HG02759 (cell line): ENCODE measurements around the gene EGFLAM.

Experiments
- ATAC-seq: cut with Tn5 transposase; IDR thresholded peaks from one replicate; pipeline ENCODE4 v1.9.1; 2021; ENCODE audit warnings: mild to moderate bottlenecking, moderate library complexity; ENCODE audit not compliant: unreplicated experiment

Gene EGFLAM

GRCh38 chr5:38467353-38468040 lies 209.1 kb downstream of the EGFLAM start:
- ATAC-seq, result no peak

DNA sequence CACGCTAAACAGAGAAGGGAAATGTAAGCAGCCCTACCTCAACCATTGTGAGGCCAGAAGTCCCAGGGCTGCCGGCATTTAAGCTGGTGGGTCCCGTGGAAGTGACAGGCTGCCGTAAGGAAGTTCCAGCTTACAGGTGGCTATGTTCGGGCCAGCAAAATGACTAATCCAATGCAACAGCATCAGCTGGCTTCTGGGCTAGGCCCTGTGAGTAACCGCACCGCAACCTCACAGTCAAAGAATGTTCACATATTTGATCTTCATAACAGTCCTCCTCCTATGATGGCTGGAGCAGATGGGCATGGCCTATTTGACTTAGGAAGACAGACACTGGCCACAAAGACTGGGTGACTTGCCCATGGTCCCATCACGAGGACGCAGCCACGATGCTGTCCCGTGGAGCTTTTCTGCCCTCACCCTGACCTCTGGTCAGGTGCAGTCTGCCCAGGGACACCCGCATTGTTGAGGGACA lies 209.9 kb downstream of the EGFLAM start:
- no peak for ATAC-seq

DNA sequence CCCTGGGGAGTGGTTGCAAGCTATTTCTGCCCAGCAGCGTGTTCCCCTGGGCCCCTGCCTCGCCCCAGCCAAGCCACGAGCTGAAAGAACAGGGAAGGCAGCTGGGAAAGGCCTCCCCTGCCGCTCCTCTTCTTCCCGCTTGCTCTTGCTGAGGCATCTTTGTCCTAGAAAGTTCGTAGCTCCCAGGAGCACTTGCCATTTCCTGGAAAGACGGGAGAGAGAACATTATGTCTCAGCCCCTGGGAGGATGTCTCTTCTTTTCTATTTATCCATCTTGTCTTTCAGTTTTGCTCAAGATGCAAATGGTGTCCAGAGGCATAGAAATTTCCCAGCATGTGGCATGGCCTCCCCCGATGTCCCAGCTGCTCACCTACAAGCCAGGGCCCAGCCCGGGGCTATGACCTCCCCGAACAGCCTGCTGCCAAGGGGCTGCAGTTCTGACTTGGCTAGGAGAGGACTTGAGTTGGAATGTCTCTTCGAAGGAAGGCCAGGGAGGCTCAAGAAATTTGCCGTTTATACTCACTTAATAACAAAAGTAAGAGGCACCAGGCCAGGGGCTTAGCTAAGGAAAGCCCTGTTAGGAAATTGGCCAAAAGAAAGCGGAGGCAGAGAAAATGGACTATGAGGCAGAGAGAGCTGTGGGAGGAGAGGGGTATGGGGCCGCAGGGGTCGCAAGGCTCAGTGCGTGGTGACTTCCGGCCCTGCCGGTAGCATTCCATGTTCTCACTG lies 210.8 kb downstream of the EGFLAM start:
- no peak for ATAC-seq

- ATAC-seq, result no peak
Measured at GRCh38 chr5:38469707-38470267, 211.4 kb downstream of the EGFLAM start.

DNA sequence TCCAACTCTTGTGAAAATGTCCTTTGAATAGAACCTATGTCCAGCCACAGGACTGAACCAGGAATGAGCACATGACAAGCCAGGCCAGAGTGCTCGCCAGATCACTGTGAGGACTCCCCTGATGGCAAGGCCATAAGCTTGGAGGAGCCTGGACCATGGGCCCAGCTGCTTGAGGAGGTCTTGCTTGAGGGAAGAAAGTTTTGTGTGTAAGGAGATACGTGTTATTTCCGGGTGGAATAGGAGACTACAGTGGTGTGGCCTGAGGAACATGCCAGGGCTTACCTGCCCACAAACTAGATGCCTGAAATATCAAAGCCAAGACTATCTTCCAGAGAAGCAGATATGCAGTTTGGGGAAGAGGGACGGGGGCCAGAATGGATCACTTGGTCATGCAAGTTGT lies 213.3 kb downstream of the EGFLAM start:
- ATAC-seq, result no peak

DNA sequence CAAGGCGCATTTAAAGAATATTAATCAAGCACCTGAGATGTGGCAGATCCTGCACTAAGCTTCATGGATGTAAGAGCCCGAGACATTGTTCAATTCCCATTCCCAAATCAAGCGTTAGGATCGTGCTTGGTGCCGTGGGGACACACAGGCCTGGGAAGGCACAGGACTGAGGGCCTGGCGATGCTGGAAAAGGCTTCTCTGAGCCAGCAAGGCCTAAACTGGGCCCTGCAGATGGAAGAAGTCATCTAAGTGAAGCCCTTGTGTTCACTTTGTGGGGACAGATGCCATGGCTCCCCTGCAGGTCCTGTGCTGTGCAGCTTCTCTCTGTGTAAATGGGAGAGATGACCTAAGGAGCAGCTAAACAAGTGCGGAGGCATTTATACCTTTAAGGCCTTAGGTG lies 214.2 kb downstream of the EGFLAM start:
- no peak for ATAC-seq

GRCh38 chr5:38473008-38473407 lies 214.6 kb downstream of the EGFLAM start:
- ATAC-seq, result no peak

DNA sequence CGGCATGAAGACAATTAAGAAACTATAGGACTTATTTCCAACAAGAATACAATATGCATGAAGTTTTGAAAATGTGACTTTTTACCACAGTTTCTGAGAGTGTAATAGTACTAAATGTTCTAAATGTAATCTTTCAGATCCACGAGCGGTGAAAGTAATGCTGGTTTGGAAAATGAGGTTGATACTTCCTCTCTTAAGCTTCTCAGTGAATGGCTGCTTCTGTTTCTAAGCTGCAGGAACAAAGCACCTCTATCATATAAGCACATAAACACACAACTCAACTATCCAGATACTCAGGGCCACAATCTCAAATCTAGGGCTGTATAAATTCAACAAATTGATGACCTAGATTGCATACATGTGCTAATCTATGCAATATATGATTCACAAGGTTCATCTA lies 219.8 kb downstream of the EGFLAM start:
- ATAC-seq, result no peak

DNA sequence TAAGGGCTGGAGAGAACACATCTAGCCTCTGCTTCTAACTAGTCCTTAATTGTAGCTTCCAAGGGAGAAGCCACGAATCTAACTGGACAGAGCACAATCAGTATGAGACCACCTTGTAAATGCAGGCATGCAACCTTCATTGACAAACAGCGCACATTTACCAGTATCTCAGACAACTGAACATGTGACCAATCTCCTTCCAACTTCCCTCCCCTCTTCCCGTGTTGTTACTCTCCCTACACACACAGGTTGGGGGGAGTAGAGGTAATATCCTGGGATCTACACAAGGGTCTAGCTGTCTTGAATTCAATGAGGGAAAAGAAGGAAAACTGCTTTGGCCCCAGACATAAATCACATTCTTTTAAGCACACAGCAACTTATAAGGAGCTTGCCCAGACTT lies 220.5 kb downstream of the EGFLAM start:
- no peak for ATAC-seq

DNA sequence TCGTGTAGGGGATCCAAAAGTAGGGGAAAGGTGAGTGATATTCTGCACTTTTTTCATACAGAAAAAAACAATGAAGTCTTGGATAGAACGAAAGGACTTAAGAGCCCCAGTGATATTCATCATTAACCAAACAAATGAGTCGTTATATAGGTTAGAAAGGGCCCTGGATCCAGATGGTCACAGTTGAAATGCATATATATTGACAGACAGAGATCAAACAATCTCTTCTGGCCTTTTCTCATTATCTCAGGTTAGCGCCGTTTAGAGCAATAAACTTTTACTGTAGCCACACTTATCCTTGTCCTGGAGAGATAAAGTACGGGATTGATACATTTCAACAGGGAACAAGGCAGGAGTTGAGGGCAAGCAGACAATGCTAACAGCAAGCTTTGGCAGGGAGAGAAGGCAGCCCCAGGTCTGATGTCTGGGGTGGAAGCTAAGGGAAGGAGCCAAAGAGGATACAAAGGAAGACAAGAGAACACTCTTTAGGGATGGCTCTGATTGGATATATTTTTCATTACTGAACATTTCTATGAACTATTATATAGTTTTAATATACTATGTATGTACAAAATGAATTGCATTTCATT lies 221.1 kb downstream of the EGFLAM start:
- ATAC-seq, result no peak

- no peak for ATAC-seq
Measured at GRCh38 chr5:38483805-38484398, 225.5 kb downstream of the EGFLAM start.

DNA sequence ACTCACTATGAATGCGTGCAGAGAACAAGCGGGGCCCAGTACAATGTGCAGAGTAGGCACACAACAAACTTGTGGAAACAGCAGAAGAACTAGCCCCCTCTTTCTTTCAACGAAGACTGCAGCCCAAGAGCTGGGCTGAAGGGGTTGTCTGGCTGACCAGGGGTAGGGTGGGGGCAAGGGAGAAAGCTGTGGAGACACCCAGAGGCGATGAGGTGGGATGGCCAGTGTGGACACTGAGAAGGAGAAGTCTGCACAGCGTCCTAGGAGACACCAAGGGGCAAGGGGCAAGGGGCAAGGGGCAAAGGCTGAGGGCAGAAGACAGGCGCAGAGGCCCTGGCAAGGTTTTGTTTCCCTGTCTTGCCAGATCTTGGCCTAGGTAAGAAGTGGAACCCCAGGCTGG lies 235.8 kb downstream of the EGFLAM start:
- no peak for ATAC-seq

- no peak for ATAC-seq
Measured at GRCh38 chr5:38494763-38495162, 236.4 kb downstream of the EGFLAM start.

DNA sequence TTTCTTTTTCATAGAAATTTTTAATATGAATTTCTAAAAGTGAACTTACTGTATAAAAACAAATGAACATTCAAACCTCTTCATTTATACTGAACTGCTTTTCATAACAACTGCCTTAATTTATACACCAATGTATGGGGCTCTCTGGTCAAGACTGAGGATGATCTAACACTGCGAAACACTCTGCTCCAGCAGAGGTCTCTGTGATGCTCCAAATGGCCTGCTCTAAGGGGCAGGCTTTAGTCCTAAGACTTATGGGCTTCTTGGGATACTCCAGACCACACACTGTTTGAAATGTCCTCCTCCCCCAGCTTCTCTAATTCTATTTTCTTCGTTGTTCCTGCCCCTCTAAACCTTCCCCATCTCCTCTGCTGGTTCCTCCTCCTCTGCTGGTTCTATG lies 239.6 kb downstream of the EGFLAM start:
- no peak for ATAC-seq

- ATAC-seq, result no peak
Measured at GRCh38 chr5:38500573-38501260, 242.4 kb downstream of the EGFLAM start.

GRCh38 chr5:38506302-38506701 lies 247.9 kb downstream of the EGFLAM start:
- no peak for ATAC-seq

DNA sequence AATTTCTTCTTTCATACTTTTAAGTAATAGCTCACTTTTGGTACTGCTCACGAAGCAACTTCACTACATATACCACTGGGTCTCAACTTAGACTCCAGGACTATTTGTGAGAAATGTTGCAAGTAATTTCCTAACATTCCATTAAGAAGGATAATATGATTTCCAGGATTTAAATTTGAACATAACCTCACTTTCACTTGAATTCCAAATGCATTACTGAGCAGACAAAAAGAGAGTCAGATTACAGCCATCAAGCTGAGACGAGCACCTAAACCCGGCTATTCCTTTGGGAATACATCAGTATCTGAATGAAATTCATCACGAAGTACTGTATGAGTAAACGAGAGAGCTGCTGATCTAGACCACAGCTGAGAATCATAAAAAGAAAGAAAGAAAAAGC lies 250.8 kb downstream of the EGFLAM start:
- ATAC-seq, result no peak
